ENCODE data around the gene VAT1L. TPM values are rescaled to one million over a fixed set of nuclear protein-coding genes. Genes with fewer than 3 reads are reported as not detected.

VAT1L gene
- total RNA-seq: 1 to 10 TPM; 1.7 to 6.3 (median 2.9) TPM

GRCh38 chr16:77788181-77789084 is at the start of gene VAT1L:
VAT1L (plus strand) TSS chr16:77788564; CDS start chr16:77788683, 119 bp downstream.
- no peak for DNase-seq (ENCODE audit: extremely low spot score)
- under 1% methylated on average over 34 of the region's 78 CpGs for WGBS
- peaks cover 4 to 19% (median 17%) of the 10 kb centered on the region in 4 donors for H3K4me1 ChIP-seq
- no peaks in the 10 kb centered on the region for H3K9me3 ChIP-seq
- no peak for TF ChIP-seq CTCF (IDR thresholded peaks at IDR 0.05)
- no peak for TF ChIP-seq EP300 (IDR thresholded peaks at IDR 0.05)
- no peak for TF ChIP-seq POLR2AphosphoS5 (IDR thresholded peaks at IDR 0.05)
- intact Hi-C loops (cut with DNase I): no loop called here
- no peaks in the 10 kb centered on the region for H3K36me3 ChIP-seq
- H3K27ac ChIP-seq (replicated peaks in 1 of 4): no peak within 1 kb of the TSS
- H3K27me3 ChIP-seq: peaks cover 0 to 93% (median 15%) of the 10 kb centered on the region in 4 donors
- peak within 1 kb of the TSS; percentile 50 to 63 (median 54) for H3K4me3 ChIP-seq

GRCh38 chr16:77738706-77739558 is 49.4 kb upstream of the VAT1L start:
- H3K27ac ChIP-seq (replicated peaks in 1 of 4): no peak overlapping the region
- DNase-seq (ENCODE audit: extremely low spot score): no peak
- TF ChIP-seq POLR2A (IDR thresholded peaks at IDR 0.05; ENCODE audit: low read depth) (no peak), EP300 (IDR thresholded peaks at IDR 0.05) (no peak), POLR2AphosphoS5 (IDR thresholded peaks at IDR 0.05) (no peak), CTCF (IDR thresholded peaks at IDR 0.05) (no peak)
- peaks cover 0 to 6% (median 1%) of the 10 kb centered on the region in 4 donors for H3K36me3 ChIP-seq
- 85% methylated on average over 10 of the region's 10 CpGs for WGBS
- no peak overlapping the region for H3K4me3 ChIP-seq
- H3K27me3 ChIP-seq: no peaks in the 10 kb centered on the region
- intact Hi-C loops (cut with DNase I): no loop called here
- H3K4me1 ChIP-seq: no peaks in the 10 kb centered on the region
- H3K9me3 ChIP-seq: no peaks in the 10 kb centered on the region

- intact Hi-C loops (cut with DNase I): no loop called here
- Histone ChIP-seq H3K4me3 (no peak overlapping the region), H3K36me3 (peaks cover 0 to 6% (median 1%) of the 10 kb centered on the region in 4 donors), H3K4me1 (no peaks in the 10 kb centered on the region), H3K27me3 (no peaks in the 10 kb centered on the region), H3K27ac (replicated peaks in 1 of 4) (no peak overlapping the region), H3K9me3 (no peaks in the 10 kb centered on the region)
- WGBS: 57% methylated on average over 1 of the region's 1 CpG
- DNase-seq (ENCODE audit: extremely low spot score): no peak
- TF ChIP-seq POLR2A (IDR thresholded peaks at IDR 0.05; ENCODE audit: low read depth): no peak
- no peak for TF ChIP-seq POLR2AphosphoS5 (IDR thresholded peaks at IDR 0.05)
- no peak for TF ChIP-seq EP300 (IDR thresholded peaks at IDR 0.05)
- no peak for TF ChIP-seq CTCF (IDR thresholded peaks at IDR 0.05)
Observed at GRCh38 chr16:77739559-77739892, 48.8 kb upstream of the VAT1L start.

- TF ChIP-seq CTCF (IDR thresholded peaks at IDR 0.05) (no peak), POLR2A (IDR thresholded peaks at IDR 0.05; ENCODE audit: low read depth) (no peak), EP300 (IDR thresholded peaks at IDR 0.05) (no peak), POLR2AphosphoS5 (IDR thresholded peaks at IDR 0.05) (no peak)
- H3K27me3 ChIP-seq: peaks cover 0 to 6% (median 0%) of the 10 kb centered on the region in 4 donors
- H3K4me3 ChIP-seq: no peak overlapping the region
- no peaks in the 10 kb centered on the region for H3K9me3 ChIP-seq
- H3K27ac ChIP-seq (replicated peaks in 1 of 4): no peak overlapping the region
- 46% methylated on average over 4 of the region's 4 CpGs for WGBS
- H3K4me1 ChIP-seq: no peaks in the 10 kb centered on the region
- intact Hi-C loops (cut with DNase I): no loop called here
- no peaks in the 10 kb centered on the region for H3K36me3 ChIP-seq
- DNase-seq (ENCODE audit: extremely low spot score): no peak
Observed at GRCh38 chr16:77744141-77744540, 44.2 kb upstream of the VAT1L start.
